Measurements from ENCODE around the gene BCO2.

- TF ChIP-seq ZNF274 (IDR thresholded peaks at IDR 0.05; ENCODE audit: insufficient read depth, insufficient read length) (no peak), CTCF (IDR thresholded peaks at IDR 0.05 in 2 of 3, conservative IDR thresholded peaks at IDR 0.05 in 1 of 3; ENCODE audit: control insufficient read depth in 2 of 3, extremely low read depth in 1 of 3, insufficient read depth in 1 of 3, low read depth in 3 of 3, low read length in 3 of 3) (no peak)
Measured at GRCh38 chr11:112210890-112211289, 35.6 kb downstream of the BCO2 start.

Measured in GM12878 (cell line).